Measurements from ENCODE around the gene MBD3.

Gene MBD3

GRCh38 chr19:1592024-1592754 is 476 bp downstream of the MBD3 start:
- DNase-seq = no peak

- DNase-seq = no peak
Measured at GRCh38 chr19:1591421-1592023, 1.1 kb downstream of the MBD3 start.

- no peak for DNase-seq
Measured at GRCh38 chr19:1590641-1591397, 1.8 kb downstream of the MBD3 start.

DNA sequence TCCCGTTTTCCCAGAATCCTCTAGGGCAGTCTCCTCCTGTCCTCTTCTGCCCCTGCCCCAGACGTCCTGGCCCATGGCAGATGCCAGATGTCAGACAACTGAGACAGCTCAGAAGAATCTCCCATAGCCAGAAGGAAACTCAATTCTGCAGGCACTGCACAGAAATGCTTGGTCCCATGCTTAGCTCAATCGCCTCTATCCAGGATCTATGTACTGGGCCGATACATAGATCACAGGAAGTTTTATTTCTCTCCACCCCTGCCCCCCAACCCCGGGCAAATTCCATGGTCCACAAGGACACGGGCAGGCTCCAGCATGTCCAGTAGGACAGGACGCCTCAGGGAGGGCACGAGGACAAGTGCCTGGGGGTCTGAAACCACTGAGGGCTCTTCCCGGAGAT is 4.8 kb downstream of the MBD3 start:
- DNase-seq = no peak

DNA sequence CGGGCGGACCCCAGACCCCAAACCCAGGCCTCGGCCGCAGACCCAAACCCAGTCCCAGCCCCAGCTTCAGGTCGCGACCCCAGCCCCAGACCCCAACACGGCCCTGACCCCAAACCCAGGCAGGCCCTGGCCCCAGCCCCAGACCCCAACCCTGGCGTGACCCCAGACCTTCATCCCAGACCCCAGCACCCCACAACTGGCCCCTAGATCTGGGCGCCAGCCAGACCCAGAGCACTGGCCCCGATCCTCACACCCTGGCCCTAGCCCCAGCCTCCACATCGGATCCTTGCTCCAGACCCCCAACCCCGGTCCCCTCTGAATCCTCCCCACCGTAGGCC is 7.5 kb downstream of the MBD3 start:
- no peak for DNase-seq

DNA sequence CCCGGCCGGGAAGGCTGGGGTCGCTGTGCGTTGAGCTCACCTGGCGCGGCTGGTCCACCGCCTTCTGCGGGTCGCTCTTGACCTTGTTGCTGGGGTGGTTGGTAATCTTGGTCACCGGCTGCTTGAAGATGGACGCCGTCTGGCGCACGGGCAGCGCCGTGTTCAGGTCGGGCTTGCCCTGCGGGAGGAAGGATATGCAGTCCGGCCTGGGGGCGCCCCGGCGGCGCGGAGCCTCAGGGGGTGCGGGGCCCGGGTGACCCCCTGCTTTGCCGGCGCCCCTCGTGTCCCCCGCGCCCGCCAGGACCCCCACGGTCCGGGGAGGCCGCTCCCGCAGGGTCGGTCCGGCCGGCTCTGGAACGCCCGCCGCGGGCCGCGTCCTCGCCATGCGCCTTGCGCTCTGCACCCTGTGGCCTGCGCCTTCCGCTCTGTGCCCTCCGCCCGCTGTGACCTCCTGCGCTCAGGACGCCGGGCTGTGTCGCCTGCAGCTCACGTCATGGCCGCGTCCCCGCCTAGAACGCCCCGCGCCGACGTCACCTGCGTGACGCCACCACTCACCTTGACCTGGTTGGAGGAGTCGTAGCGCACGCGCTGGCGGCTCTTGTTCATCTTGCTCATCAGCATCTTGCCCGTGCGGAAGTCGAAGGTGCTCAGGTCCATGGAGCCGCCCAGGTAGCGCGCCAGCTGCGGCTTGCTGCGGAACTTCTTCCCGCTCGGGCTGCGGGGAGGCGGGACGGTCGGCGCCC is 8.0 kb downstream of the MBD3 start:
- DNase-seq = no peak

DNA sequence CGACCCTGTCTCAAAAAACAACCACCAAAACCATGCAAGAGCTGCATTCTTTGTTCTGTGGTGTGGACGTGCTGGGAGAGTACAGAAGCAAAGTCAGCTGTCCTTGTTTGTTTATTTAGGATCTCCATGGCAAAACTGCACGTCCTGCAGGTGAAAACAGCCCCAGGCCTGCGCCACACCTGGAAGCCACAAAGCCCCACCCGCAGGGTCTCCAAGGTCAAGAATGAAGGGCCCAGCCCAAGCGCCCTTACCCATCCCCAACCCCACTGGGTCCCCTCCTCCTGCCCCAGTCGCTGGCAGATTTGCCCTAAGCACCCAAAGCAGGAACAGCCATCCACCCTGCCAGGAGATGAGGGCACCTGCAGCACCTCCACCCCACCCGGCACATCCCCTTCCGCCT is 10.5 kb downstream of the MBD3 start:
- DNase-seq = no peak

DNA sequence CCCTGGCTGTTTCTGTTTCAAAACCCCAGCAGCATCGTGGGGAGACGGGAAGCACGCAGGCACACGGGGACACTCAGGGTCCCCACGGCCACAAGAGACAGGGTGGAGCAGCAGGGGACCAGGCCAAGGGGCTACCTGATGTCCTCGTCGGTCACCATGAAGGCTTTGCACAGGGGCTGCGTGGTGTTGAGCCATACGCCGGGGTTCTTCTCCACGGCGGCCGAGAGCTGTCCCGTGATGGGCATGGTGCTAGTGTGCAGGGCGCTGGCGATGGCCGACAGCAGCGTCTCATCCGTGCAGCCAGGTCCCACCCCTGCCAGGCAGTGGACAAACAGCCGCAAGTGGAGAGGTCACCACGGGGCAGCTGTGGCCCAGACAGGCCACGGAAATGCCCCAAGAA is 11.7 kb downstream of the MBD3 start:
- no peak for DNase-seq

DNA sequence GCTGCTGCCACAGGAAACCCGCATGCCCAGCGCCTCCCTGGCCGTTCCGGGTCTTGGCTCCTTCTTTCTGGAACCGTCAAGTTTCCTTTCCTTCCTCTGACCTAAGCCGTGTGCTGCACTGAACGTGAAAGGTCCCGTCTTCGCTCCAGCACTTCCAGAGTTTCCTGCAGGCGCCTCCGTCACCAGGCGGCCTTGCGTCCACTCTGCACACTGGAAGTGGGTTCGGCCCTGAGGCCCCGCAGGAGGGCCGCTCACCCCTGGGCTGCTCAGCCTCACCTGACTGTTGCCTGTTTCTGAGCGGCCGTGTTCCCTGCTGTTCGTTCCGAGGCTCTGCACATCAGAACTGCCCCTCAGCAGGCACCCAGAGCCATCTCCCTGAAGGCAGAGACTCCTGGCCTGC is 12.3 kb downstream of the MBD3 start:
- no peak for DNase-seq

- no peak for DNase-seq
Measured at GRCh38 chr19:1579222-1579621, 13.4 kb downstream of the MBD3 start.

DNA sequence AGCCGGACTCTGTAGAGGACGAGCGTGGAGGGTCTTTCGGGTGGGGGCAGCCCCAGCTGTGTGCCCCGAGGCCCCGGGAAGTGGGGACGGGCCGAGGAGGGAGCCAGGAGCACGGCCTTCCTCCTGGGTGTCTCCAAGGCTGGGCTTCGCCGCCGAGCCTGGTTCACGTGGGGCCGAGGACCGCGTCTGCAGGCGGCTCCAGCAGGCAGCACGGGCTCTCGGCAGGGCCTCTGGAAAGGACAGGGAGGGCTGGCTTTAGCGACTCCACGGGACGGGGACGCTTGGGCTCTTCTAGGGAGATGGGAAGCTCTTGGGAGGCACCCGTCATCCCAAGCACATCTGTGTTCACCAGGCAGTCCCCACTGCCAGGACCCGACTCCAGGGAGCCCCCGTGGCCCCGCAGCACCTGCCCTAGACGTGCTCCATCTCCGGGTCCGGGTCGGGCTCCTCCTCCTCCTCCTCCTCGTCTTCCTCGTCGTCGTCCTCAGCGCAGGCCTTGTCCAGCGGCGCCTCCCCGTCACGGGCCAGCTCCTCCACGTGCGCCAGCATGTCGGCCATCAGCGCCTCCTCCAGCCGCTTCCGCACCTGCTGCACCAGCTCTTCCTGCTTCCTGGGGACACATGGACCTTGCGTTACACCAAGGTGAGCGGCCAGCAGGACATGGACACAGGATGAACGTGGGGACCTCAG is 14.6 kb downstream of the MBD3 start:
- DNase-seq = no peak

DNA sequence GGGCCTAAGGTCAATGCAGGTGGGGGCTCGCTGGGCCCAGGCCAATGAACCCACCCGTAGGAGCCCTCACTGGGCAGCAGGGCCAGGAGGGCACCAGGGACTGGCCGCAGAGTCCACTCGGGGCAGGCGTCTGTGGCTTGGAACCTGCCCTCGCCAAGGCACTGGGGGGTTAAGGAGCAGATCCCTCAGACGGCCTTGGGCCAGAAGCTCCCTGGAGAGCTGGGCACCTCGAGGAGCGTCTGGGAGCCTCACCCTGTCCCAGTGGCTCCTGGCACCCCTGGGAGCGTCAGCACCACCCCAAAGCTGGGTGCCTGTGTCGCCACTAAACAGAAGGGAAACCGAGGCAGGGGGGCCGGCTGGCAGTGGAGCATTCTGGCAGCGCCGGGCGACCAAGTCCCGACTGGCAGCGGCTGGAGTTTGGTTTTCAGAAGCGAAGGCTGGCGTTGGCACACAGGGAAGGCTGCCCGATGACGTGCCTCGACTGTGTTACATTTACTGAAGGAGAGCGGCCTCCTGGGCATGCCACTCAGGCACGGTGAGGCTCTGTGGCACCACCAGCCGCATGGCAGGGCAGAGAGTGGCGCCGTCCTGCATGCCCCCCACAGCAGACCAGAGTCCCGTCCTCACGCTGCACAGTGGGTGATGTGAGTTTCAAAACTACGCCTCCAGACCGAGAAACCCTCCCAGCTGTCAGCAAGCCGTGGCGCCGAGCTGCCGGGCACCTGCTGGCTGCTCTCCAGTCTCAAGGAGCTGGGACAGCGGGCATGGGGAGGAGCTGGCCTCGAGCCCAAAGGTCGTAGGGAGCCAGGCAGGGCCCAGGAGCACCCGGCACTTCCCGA is 15.4 kb downstream of the MBD3 start:
- no peak for DNase-seq

DNA sequence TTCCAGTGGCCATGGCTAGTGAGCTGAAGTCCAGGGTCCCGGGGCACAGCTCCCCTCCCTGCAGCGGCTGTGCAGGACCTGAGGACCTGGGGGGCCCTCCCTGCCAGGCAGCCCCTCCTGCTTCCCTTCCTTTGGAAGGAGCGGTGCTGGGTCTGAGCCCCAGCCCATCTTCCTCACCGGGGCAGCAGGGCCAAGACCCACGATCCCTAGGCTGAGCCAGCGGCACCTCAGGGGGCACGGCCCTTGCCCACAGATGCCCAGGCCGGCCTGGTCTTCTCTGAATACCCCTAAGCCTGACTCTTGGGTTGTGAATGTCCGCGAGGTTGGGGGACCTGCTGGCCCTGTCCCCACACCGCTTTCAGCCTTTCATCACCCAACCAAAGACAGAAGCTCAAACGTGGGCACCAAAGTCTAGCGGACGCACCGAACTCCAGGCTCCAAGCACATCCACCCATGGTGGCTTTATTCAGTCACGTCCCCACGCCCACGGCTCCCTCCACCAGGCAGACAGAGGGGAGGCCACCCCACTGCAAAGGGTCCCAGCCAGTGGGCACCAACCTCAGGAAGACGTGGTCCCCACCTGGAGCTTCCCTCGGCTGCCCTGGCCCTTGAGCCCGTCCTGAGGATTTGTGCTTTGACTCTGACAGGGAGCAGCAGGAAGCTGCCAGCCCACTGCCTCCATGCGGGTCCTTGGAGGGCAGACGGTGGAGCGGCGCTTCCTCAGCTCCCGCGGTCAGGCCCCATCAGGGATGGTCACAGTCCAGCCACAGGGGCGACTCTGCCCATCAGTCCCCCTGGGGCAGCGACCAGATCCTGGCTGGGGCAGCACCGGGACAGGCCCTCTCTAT is 16.2 kb downstream of the MBD3 start:
- DNase-seq = no peak

DNA sequence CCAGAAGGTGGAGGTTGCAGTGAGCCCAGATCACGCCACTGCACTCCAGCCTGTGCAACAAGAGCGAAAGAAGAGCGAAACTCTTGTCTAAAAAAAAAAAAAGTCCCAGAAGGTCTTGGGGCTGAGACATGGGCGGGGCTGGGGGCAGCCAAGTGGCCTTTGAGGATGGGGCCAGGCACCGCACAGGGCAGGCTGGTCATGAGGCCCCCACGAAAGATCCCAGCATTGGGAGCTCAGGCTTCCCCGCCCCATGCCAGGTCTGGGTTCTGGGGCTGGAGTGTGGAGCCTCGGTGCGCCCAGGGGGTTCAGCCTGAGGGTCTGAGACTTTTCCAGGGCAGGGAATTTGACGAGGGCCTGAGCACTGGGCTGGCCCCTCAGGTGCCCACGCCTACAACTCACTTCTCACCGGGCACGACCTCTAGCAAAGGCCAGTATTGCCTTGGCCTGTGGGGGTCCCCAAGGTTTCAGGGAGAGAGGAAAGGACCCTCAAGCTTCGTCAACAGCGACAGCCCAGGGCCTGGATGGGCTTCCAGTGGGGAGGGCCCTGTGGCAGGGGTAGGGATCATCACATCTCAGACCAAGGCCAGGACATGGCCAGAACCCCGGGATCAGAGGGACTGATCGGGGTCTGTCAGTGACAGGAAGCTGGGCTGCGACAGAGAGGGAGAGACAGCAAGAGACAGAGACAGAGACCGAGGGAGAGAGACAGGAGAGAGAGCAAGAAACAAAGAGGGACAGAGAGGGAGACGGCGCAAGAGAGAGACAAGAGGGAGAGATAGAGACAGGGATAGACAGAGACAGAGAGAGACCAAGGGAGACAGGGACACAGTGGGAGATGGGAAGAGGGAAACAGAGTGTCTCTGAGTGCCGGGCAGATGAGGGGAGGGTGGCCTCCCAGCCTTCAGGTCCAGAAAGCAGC is 17.1 kb downstream of the MBD3 start:
- DNase-seq = no peak

- no peak for DNase-seq
Measured at GRCh38 chr19:1574354-1575136, 18.1 kb downstream of the MBD3 start.

- DNase-seq = no peak
Measured at GRCh38 chr19:1572795-1573194, 19.9 kb downstream of the MBD3 start.

GRCh38 chr19:1571358-1571757 is 21.3 kb downstream of the MBD3 start:
- no peak for DNase-seq

- DNase-seq = no peak
Measured at GRCh38 chr19:1570836-1571235, 21.8 kb downstream of the MBD3 start.

GRCh38 chr19:1569997-1570396 is 22.7 kb downstream of the MBD3 start:
- no peak for DNase-seq

Measured in SIG-M5 (cell line).